DND-41 (cell line): ENCODE measurements around the gene MITF.

Source experiments
- ATAC-seq: fragments of 200-7000 bp; cut with Tn5 transposase; 3 replicates; pipeline ENCODE4 v1.9.1; 2021; ENCODE audit warnings: low read depth; ENCODE audit not compliant: insufficient read depth
- DNase-seq: peaks from one replicate; pipeline ENCODE4 v3.0.0-alpha.2; 2020
- H2AFZ ChIP-seq: 2 replicates; pipeline ENCODE4 v1.6.0; 2012; ENCODE audit warnings: low read depth, low read length
- H3K27ac ChIP-seq: 2 replicates; pipeline ENCODE4 v1.5.1; 2012; ENCODE audit warnings: low read length, inconsistent platforms
- H3K27me3 ChIP-seq: fragments of 200-600 bp; sonication (generic); 2 replicates; pipeline ENCODE4 v1.6.0; 2012; ENCODE audit warnings: low read length, mild to moderate bottlenecking, inconsistent platforms; ENCODE audit not compliant: insufficient read depth, poor library complexity
- H3K36me3 ChIP-seq: 2 replicates; pipeline ENCODE4 v1.5.1; 2012; ENCODE audit warnings: low read length, inconsistent platforms; ENCODE audit not compliant: insufficient read depth
- H3K4me1 ChIP-seq: 2 replicates; pipeline ENCODE4 v1.5.1; 2012; ENCODE audit warnings: mild to moderate bottlenecking, low read length; ENCODE audit not compliant: insufficient read depth
- H3K4me2 ChIP-seq: 2 replicates; pipeline ENCODE4 v1.6.0; 2012; ENCODE audit warnings: mild to moderate bottlenecking, moderate library complexity, low read length, inconsistent platforms; ENCODE audit not compliant: insufficient read depth
- H3K4me3 ChIP-seq, 2 experiments: fragments of 200-600 bp in 1 of 2; shearing (Covaris generic) in 1 of 2; 2 replicates each; pipeline ENCODE4 v1.5.1; 2012 to 2016; ENCODE audit warnings: inconsistent platforms in 2 of 2, low read length in 2 of 2, mild to moderate bottlenecking in 2 of 2, low read depth in 1 of 2, moderate library complexity in 1 of 2
- H3K79me2 ChIP-seq: 2 replicates; pipeline ENCODE4 v1.6.0; 2012; ENCODE audit warnings: low read length, inconsistent platforms; ENCODE audit not compliant: insufficient read depth
- H3K9ac ChIP-seq: 2 replicates; pipeline ENCODE4 v1.6.0; 2012; ENCODE audit warnings: low read depth, mild to moderate bottlenecking, inconsistent platforms, low read length, moderate library complexity
- H3K9me3 ChIP-seq: 2 replicates; pipeline ENCODE4 v1.5.1; 2012; ENCODE audit warnings: low read length, moderate library complexity, mild to moderate bottlenecking, inconsistent platforms; ENCODE audit not compliant: insufficient read depth, severe bottlenecking
- H4K20me1 ChIP-seq: 2 replicates; pipeline ENCODE4 v1.6.0; 2012; ENCODE audit warnings: low read length; ENCODE audit not compliant: insufficient read depth
- EZH2 ChIP-seq: IDR thresholded peaks from 3 replicates; pipeline ENCODE4 v1.6.1; 2012; ENCODE audit warnings: borderline replicate concordance, low read depth, mild to moderate bottlenecking, moderate library complexity, low read length, inconsistent platforms; ENCODE audit not compliant: severe bottlenecking
- TF ChIP-seq, protein P1 (sequence below): IDR thresholded peaks from 2 replicates; pipeline ENCODE4 v1.5.1; 2012; ENCODE audit warnings: borderline replicate concordance, low read length, moderate library complexity, mild to moderate bottlenecking; ENCODE audit not compliant: poor library complexity, severe bottlenecking; ENCODE audit errors: extremely low read depth

The MITF gene

DNA sequence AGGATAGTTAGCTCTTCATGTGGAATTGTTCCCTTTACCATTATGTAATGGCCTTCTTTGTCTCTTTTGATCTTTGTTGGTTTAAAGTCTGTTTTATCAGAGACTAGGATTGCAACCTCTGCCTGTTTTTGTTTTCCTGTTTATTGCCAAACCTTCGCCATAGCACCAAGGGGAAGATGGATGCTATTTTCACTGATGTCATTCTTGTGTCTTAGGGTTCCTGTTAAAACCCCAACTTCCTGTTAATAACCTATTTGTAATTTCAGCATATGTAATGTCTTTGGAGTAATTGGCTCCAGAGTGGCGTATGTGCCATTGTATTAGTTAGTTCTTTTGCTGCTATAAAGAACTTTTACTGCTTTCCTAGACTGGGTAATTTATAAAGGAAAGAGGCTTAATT is 271.1 kb downstream of the MITF start:
- TF ChIP-seq EZH2 = no peak
- TF ChIP-seq, protein P1, sequence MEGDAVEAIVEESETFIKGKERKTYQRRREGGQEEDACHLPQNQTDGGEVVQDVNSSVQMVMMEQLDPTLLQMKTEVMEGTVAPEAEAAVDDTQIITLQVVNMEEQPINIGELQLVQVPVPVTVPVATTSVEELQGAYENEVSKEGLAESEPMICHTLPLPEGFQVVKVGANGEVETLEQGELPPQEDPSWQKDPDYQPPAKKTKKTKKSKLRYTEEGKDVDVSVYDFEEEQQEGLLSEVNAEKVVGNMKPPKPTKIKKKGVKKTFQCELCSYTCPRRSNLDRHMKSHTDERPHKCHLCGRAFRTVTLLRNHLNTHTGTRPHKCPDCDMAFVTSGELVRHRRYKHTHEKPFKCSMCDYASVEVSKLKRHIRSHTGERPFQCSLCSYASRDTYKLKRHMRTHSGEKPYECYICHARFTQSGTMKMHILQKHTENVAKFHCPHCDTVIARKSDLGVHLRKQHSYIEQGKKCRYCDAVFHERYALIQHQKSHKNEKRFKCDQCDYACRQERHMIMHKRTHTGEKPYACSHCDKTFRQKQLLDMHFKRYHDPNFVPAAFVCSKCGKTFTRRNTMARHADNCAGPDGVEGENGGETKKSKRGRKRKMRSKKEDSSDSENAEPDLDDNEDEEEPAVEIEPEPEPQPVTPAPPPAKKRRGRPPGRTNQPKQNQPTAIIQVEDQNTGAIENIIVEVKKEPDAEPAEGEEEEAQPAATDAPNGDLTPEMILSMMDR = no peak
- no peak overlapping the region for H3K27ac ChIP-seq
- H2AFZ ChIP-seq = no peak overlapping the region
- H3K4me2 ChIP-seq = no peak overlapping the region
- H3K27me3 ChIP-seq = no peaks in the 10 kb centered on the region
- no peaks in the 10 kb centered on the region for H4K20me1 ChIP-seq
- no peak for ATAC-seq
- no peaks in the 10 kb centered on the region for H3K9me3 ChIP-seq
- no peak for DNase-seq
- H3K4me3 ChIP-seq = no peak overlapping the region
- H3K36me3 ChIP-seq = no peaks in the 10 kb centered on the region
- no peaks in the 10 kb centered on the region for H3K4me1 ChIP-seq
- no peak overlapping the region for H3K9ac ChIP-seq
- H3K79me2 ChIP-seq = no peaks in the 10 kb centered on the region

DNA sequence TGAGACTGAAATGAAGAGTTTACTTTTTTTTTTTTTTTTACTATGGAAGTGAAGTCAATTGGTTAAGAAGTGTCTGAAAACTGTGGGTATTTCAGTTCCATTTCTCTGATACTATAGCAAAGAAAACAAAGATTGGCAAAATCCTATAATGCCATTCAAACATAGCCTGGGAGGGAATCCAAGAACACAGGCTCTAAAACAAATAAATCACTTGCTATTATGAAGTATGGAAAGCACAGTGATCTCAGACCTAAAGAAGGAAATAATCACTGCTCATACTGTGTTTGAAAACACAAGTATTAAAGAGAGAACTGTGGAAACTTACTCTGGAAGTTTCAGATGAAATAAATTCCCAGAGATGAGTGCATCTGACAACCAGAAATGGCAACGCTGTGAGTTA is 272.3 kb downstream of the MITF start:
- ATAC-seq (no peak), DNase-seq (no peak)
- no peaks in the 10 kb centered on the region for H3K79me2 ChIP-seq
- H2AFZ ChIP-seq = no peak overlapping the region
- TF ChIP-seq EZH2 = no peak
- TF ChIP-seq, protein P1 = no peak
- no peaks in the 10 kb centered on the region for H3K27me3 ChIP-seq
- no peak overlapping the region for H3K27ac ChIP-seq
- no peaks in the 10 kb centered on the region for H3K9me3 ChIP-seq
- H4K20me1 ChIP-seq = no peaks in the 10 kb centered on the region
- H3K4me3 ChIP-seq = no peak overlapping the region
- H3K36me3 ChIP-seq = no peaks in the 10 kb centered on the region
- H3K9ac ChIP-seq = no peak overlapping the region
- no peaks in the 10 kb centered on the region for H3K4me1 ChIP-seq
- no peak overlapping the region for H3K4me2 ChIP-seq
